Measurements from ENCODE around the gene TMEM72.

The TMEM72 gene

GRCh38 chr10:44878706-44879530 lies 32.2 kb upstream of the TMEM72 start:
- DNase-seq (ENCODE audit: insufficient read length) (peak; percentile 71), FAIRE-seq (peak; percentile 69)

GRCh38 chr10:44879531-44879899 lies 31.6 kb upstream of the TMEM72 start:
- DNase-seq (ENCODE audit: insufficient read length) (no peak), FAIRE-seq (no peak)
- TF ChIP-seq POLR2A (IDR thresholded peaks at IDR 0.05; ENCODE audit: low read depth, low read length), result no peak
- no peak for TF ChIP-seq POLR2AphosphoS5 (IDR thresholded peaks at IDR 0.05; ENCODE audit: low read depth, low read length)
- TF ChIP-seq TAF1 (IDR thresholded peaks at IDR 0.05; ENCODE audit: borderline replicate concordance, low read depth, low read length), result no peak

More at GRCh38 chr10:44878706-44879530, 32.2 kb upstream of the TMEM72 start:
- TF ChIP-seq POLR2AphosphoS5 (IDR thresholded peaks at IDR 0.05; ENCODE audit: low read depth, low read length) (no peak), POLR2A (IDR thresholded peaks at IDR 0.05; ENCODE audit: low read depth, low read length) (no peak), TAF1 (IDR thresholded peaks at IDR 0.05; ENCODE audit: borderline replicate concordance, low read depth, low read length) (no peak)

GRCh38 chr10:44880090-44880715 lies 30.9 kb upstream of the TMEM72 start:
- TF ChIP-seq POLR2AphosphoS5 (IDR thresholded peaks at IDR 0.05; ENCODE audit: low read depth, low read length) (no peak), POLR2A (IDR thresholded peaks at IDR 0.05; ENCODE audit: low read depth, low read length) (no peak), TAF1 (IDR thresholded peaks at IDR 0.05; ENCODE audit: borderline replicate concordance, low read depth, low read length) (no peak)
- no peak for FAIRE-seq
- DNase-seq (ENCODE audit: insufficient read length), result no peak

GRCh38 chr10:44881649-44882048 lies 29.5 kb upstream of the TMEM72 start:
- FAIRE-seq (no peak), DNase-seq (ENCODE audit: insufficient read length) (no peak)
- no peak for TF ChIP-seq POLR2AphosphoS5 (IDR thresholded peaks at IDR 0.05; ENCODE audit: low read depth, low read length)
- TF ChIP-seq TAF1 (IDR thresholded peaks at IDR 0.05; ENCODE audit: borderline replicate concordance, low read depth, low read length), result no peak
- no peak for TF ChIP-seq POLR2A (IDR thresholded peaks at IDR 0.05; ENCODE audit: low read depth, low read length)

- no peak for DNase-seq (ENCODE audit: insufficient read length)
- FAIRE-seq, result no peak
- TF ChIP-seq POLR2A (IDR thresholded peaks at IDR 0.05; ENCODE audit: low read depth, low read length) (no peak), TAF1 (IDR thresholded peaks at IDR 0.05; ENCODE audit: borderline replicate concordance, low read depth, low read length) (no peak), POLR2AphosphoS5 (IDR thresholded peaks at IDR 0.05; ENCODE audit: low read depth, low read length) (no peak)
Measured at GRCh38 chr10:44882166-44882720, 28.9 kb upstream of the TMEM72 start.

GRCh38 chr10:44883593-44884331 lies 27.4 kb upstream of the TMEM72 start:
- FAIRE-seq, result no peak

GRCh38 chr10:44885710-44886109 lies 25.4 kb upstream of the TMEM72 start:
- no peak for TF ChIP-seq POLR2A (IDR thresholded peaks at IDR 0.05; ENCODE audit: low read depth, low read length)
- TF ChIP-seq TAF1 (IDR thresholded peaks at IDR 0.05; ENCODE audit: borderline replicate concordance, low read depth, low read length), result no peak
- no peak for TF ChIP-seq POLR2AphosphoS5 (IDR thresholded peaks at IDR 0.05; ENCODE audit: low read depth, low read length)
- FAIRE-seq (no peak), DNase-seq (ENCODE audit: insufficient read length) (no peak)

More at GRCh38 chr10:44883593-44884331, 27.4 kb upstream of the TMEM72 start:
- no peak for DNase-seq (ENCODE audit: insufficient read length)
- no peak for TF ChIP-seq TAF1 (IDR thresholded peaks at IDR 0.05; ENCODE audit: borderline replicate concordance, low read depth, low read length)
- no peak for TF ChIP-seq POLR2A (IDR thresholded peaks at IDR 0.05; ENCODE audit: low read depth, low read length)
- TF ChIP-seq POLR2AphosphoS5 (IDR thresholded peaks at IDR 0.05; ENCODE audit: low read depth, low read length), result no peak

- DNase-seq (ENCODE audit: insufficient read length), result no peak
- FAIRE-seq, result no peak
Measured at GRCh38 chr10:44886966-44887365, 24.2 kb upstream of the TMEM72 start.

GRCh38 chr10:44888886-44889285 lies 22.3 kb upstream of the TMEM72 start:
- DNase-seq (ENCODE audit: insufficient read length) (no peak), FAIRE-seq (no peak)
- TF ChIP-seq POLR2A (IDR thresholded peaks at IDR 0.05; ENCODE audit: low read depth, low read length) (no peak), POLR2AphosphoS5 (IDR thresholded peaks at IDR 0.05; ENCODE audit: low read depth, low read length) (no peak), TAF1 (IDR thresholded peaks at IDR 0.05; ENCODE audit: borderline replicate concordance, low read depth, low read length) (no peak)

More at GRCh38 chr10:44886966-44887365, 24.2 kb upstream of the TMEM72 start:
- no peak for TF ChIP-seq TAF1 (IDR thresholded peaks at IDR 0.05; ENCODE audit: borderline replicate concordance, low read depth, low read length)
- no peak for TF ChIP-seq POLR2A (IDR thresholded peaks at IDR 0.05; ENCODE audit: low read depth, low read length)
- no peak for TF ChIP-seq POLR2AphosphoS5 (IDR thresholded peaks at IDR 0.05; ENCODE audit: low read depth, low read length)

GRCh38 chr10:44889834-44890233 lies 21.3 kb upstream of the TMEM72 start:
- no peak for FAIRE-seq
- TF ChIP-seq POLR2AphosphoS5 (IDR thresholded peaks at IDR 0.05; ENCODE audit: low read depth, low read length) (no peak), TAF1 (IDR thresholded peaks at IDR 0.05; ENCODE audit: borderline replicate concordance, low read depth, low read length) (no peak), POLR2A (IDR thresholded peaks at IDR 0.05; ENCODE audit: low read depth, low read length) (no peak)
- DNase-seq (ENCODE audit: insufficient read length), result no peak

Measured in GM12892 (cell line).